Hepatocyte (in vitro differentiated cells): ENCODE measurements around the gene SLC26A3. TPM values are rescaled to one million over a fixed set of nuclear protein-coding genes. Genes with fewer than 3 reads are reported as not detected.

Source experiments
- DNase-seq: peaks from one replicate; pipeline ENCODE4 v3.0.0-alpha.2; 2016; ENCODE audit warnings: low spot score
- H2AFZ ChIP-seq: fragments of 200-600 bp; sonication (generic); 2 replicates; pipeline ENCODE4 v1.6.0; 2016; ENCODE audit warnings: antibody characterized with exemption, mild to moderate bottlenecking
- H3K27ac ChIP-seq: fragments of 200-600 bp; sonication (generic); 2 replicates; pipeline ENCODE4 v1.5.1; 2016; ENCODE audit warnings: mild to moderate bottlenecking
- H3K27me3 ChIP-seq: fragments of 200-600 bp; sonication (generic); 2 replicates; pipeline ENCODE4 v1.6.1; 2016
- H3K36me3 ChIP-seq: fragments of 200-600 bp; sonication (generic); replicated peaks from 2 replicates; pipeline ENCODE4 v1.5.1; 2016; ENCODE audit warnings: low read depth; ENCODE audit not compliant: insufficient read depth
- H3K4me1 ChIP-seq: fragments of 200-600 bp; sonication (generic); 2 replicates; pipeline ENCODE4 v1.5.1; 2016; ENCODE audit warnings: mild to moderate bottlenecking, moderate library complexity; ENCODE audit not compliant: insufficient read depth
- H3K4me2 ChIP-seq: fragments of 200-600 bp; sonication (generic); 2 replicates; pipeline ENCODE4 v1.6.0; 2016
- H3K4me3 ChIP-seq: fragments of 200-600 bp; sonication (generic); 2 replicates; pipeline ENCODE4 v1.5.1; 2016; ENCODE audit warnings: mild to moderate bottlenecking
- H3K79me2 ChIP-seq: fragments of 200-600 bp; sonication (generic); 2 replicates; pipeline ENCODE4 v1.6.0; 2017; ENCODE audit warnings: mild to moderate bottlenecking
- H3K9me2 ChIP-seq: fragments of 200-600 bp; sonication (generic); replicated peaks from 2 replicates; pipeline ENCODE4 v1.6.0; 2017; ENCODE audit warnings: mild to moderate bottlenecking; ENCODE audit not compliant: insufficient read depth
- H3K9me3 ChIP-seq: fragments of 200-600 bp; sonication (generic); 2 replicates; pipeline ENCODE4 v1.5.1; 2016; ENCODE audit warnings: low read depth, mild to moderate bottlenecking
- H4K20me1 ChIP-seq: fragments of 200-600 bp; sonication (generic); 2 replicates; pipeline ENCODE4 v1.6.0; 2016; ENCODE audit warnings: mild to moderate bottlenecking; ENCODE audit not compliant: insufficient read depth, poor library complexity, severe bottlenecking
- CTCF ChIP-seq: fragments of 200-600 bp; sonication (generic); IDR thresholded peaks from 2 replicates; pipeline ENCODE4 v1.5.1; 2016; ENCODE audit warnings: antibody characterized with exemption, mild to moderate bottlenecking; ENCODE audit not compliant: poor library complexity
- EZH2 ChIP-seq: fragments of 200-600 bp; sonication (generic); IDR thresholded peaks from 2 replicates; pipeline ENCODE4 v1.6.1; 2016; ENCODE audit warnings: antibody characterized with exemption, mild to moderate bottlenecking, borderline replicate concordance
- EZH2phosphoT487 ChIP-seq: fragments of 200-600 bp; sonication (generic); IDR thresholded peaks from one replicate; pipeline ENCODE4 v1.6.1; 2018; ENCODE audit warnings: antibody characterized with exemption, mild to moderate bottlenecking, low read depth, moderate library complexity; ENCODE audit not compliant: unreplicated experiment, severe bottlenecking
- WGBS: methylation state at CpG from one replicate; pipeline ENCODE4 v1.1.6; 2016; ENCODE audit warnings: low lambda C conversion rate; ENCODE audit errors: missing lambda C conversion rate; 5-methylcytosine and 5-hydroxymethylcytosine counted together
- polyA plus RNA-seq: library from polyadenylated mRNA; unstranded; fragments of >200 nt; fragmentation: Nextera tagmentation; extraction: Ambion mirVana; gene quantifications from 2 replicates; pipeline ENCODE4 v1.2.1, GENCODE V29; 2016
- total RNA-seq: library from RNA; depleted of rRNA; stranded (reverse); fragments of >200 nt; gene quantifications from 2 replicates; pipeline ENCODE4 v1.2.3, GENCODE V29; 2014

The SLC26A3 gene
- total and polyA plus RNA-seq, 2 experiments from 2014 or later = 8.1 to 18.1 TPM

DNA sequence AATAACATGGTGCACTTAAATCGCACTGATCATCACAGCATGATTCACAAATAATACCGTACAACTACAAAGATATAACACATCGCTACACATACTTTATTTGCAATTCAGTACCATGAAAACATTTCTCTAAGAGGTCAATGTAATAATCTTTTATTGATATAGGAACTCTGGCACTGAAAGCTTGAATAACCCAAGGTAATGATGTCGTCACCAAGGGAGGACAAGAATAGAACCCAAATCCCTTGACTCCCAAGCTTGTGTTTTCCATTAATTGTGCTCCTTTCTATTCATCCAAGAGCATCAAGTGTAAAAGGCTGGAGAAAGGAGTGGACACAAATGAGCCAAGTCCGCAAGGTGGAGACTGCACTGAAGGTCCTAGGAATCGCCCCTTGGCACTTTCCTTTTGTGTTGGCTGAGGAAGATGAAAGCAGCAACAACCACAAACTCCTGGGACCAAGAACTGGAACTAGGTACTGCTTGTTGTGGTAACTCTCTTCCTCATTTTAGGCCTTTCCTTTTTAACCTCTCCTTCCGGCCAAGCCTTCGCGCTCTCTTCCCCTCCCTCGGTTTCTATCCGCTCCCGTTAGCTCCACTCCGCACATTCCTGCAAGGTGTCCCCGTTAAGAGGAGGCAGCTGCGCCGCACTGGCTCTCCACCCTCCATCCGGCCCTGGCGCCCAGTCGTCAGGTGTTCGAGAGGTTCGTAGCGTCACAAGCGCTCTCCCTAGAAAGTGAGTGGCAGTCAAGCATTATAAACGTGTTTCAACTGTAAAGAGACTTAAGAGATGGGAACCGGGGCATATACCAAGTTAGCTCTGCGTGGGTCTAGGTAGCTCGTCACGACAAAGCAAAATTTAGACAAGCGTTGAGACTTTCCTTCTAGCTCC lies 60.1 kb downstream of the SLC26A3 start:
- H3K9me3 ChIP-seq = no peaks in the 10 kb centered on the region
- DNase-seq = peak; percentile 23
- peak overlapping the region; percentile 84 for H3K4me2 ChIP-seq
- TF ChIP-seq EZH2phosphoT487 = no peak
- peak; percentile 31 for TF ChIP-seq EZH2
- peak overlapping the region; percentile 41 for H3K4me3 ChIP-seq
- H2AFZ ChIP-seq = peak overlapping the region; percentile 90
- 14% methylated on average over 29 of the region's 29 CpGs for WGBS
- H3K27me3 ChIP-seq = no peaks in the 10 kb centered on the region
- H3K27ac ChIP-seq = peak overlapping the region; percentile 99
- H3K9me2 ChIP-seq = no peaks in the 10 kb centered on the region
- H4K20me1 ChIP-seq = peaks cover 26% of the 10 kb centered on the region
- peaks cover 19% of the 10 kb centered on the region for H3K4me1 ChIP-seq
- H3K79me2 ChIP-seq = peaks cover 39% of the 10 kb centered on the region
- H3K36me3 ChIP-seq = no peaks in the 10 kb centered on the region

GRCh38 chr7:107728276-107728675 lies 74.7 kb downstream of the SLC26A3 start:
- no peaks in the 10 kb centered on the region for H3K9me2 ChIP-seq
- H3K4me1 ChIP-seq = no peaks in the 10 kb centered on the region
- no peaks in the 10 kb centered on the region for H3K9me3 ChIP-seq
- no peak overlapping the region for H2AFZ ChIP-seq
- H3K4me2 ChIP-seq = no peak overlapping the region
- no peaks in the 10 kb centered on the region for H3K79me2 ChIP-seq
- peaks cover 14% of the 10 kb centered on the region for H3K27me3 ChIP-seq
- no peak overlapping the region for H3K4me3 ChIP-seq
- no peak overlapping the region for H3K27ac ChIP-seq
- no peak for TF ChIP-seq CTCF
- TF ChIP-seq EZH2 = no peak
- TF ChIP-seq EZH2phosphoT487 = no peak
- DNase-seq = no peak
- H3K36me3 ChIP-seq = no peaks in the 10 kb centered on the region
- H4K20me1 ChIP-seq = no peaks in the 10 kb centered on the region

- 74% methylated on average over 3 of the region's 3 CpGs for WGBS
- no peaks in the 10 kb centered on the region for H3K9me3 ChIP-seq
These were observed 76.5 kb downstream of the SLC26A3 start for GRCh38 chr7:107726356-107727130.

More at GRCh38 chr7:107726356-107727130, 76.5 kb downstream of the SLC26A3 start:
- no peak for DNase-seq
- H3K27me3 ChIP-seq = peaks cover 14% of the 10 kb centered on the region
- H3K79me2 ChIP-seq = no peaks in the 10 kb centered on the region
- H4K20me1 ChIP-seq = no peaks in the 10 kb centered on the region
- TF ChIP-seq CTCF = no peak
- no peak for TF ChIP-seq EZH2
- TF ChIP-seq EZH2phosphoT487 = no peak
- H3K4me3 ChIP-seq = no peak overlapping the region
- no peaks in the 10 kb centered on the region for H3K9me2 ChIP-seq
- no peaks in the 10 kb centered on the region for H3K36me3 ChIP-seq
- no peak overlapping the region for H3K27ac ChIP-seq
- no peaks in the 10 kb centered on the region for H3K4me1 ChIP-seq
- no peak overlapping the region for H2AFZ ChIP-seq
- H3K4me2 ChIP-seq = no peak overlapping the region
